HL-60/S4 treated with retinoic acid at 250 ng/mL for 4 days and 3 days (cell line): ENCODE measurements around the gene MSANTD2.

Experiments
- in situ Hi-C: fragments of 300-500 bp; cut with MboI; formaldehyde crosslinking; loops from 2 replicates; pipeline ENCODE4 v1.7.0; 2022; ENCODE audit warnings: low sequenced_read_pairs

MSANTD2 gene

GRCh38 chr11:124740277-124740882 lies 59.8 kb downstream of the MSANTD2 start:
- in situ Hi-C loops = no loop called here

GRCh38 chr11:124739479-124740276 lies 60.5 kb downstream of the MSANTD2 start, which contains the start of gene NRGN:
TSS of gene NRGN (plus strand) at chr11:124739942. CDS start at chr11:124740085, 143 bp downstream.
- in situ Hi-C loops = no loop called here

GRCh38 chr11:124738713-124739478 lies 61.3 kb downstream of the MSANTD2 start:
- in situ Hi-C loops = no loop called here

GRCh38 chr11:124737638-124738305 lies 62.4 kb downstream of the MSANTD2 start:
- in situ Hi-C loops = no loop called here

- in situ Hi-C loops = no loop called here
These were observed 63.5 kb downstream of the MSANTD2 start for GRCh38 chr11:124736736-124737135.

- in situ Hi-C loops = no loop called here
These were observed 68.0 kb downstream of the MSANTD2 start for GRCh38 chr11:124732230-124732629.

- in situ Hi-C loops = no loop called here
These were observed 70.6 kb downstream of the MSANTD2 start for GRCh38 chr11:124729571-124729970.

GRCh38 chr11:124728134-124728533 lies 72.1 kb downstream of the MSANTD2 start:
- in situ Hi-C loops = no loop called here

GRCh38 chr11:124727474-124727873 lies 72.7 kb downstream of the MSANTD2 start:
- in situ Hi-C loops = no loop called here

GRCh38 chr11:124725719-124726105 lies 74.5 kb downstream of the MSANTD2 start:
- in situ Hi-C loops = no loop called here

- in situ Hi-C loops = no loop called here
These were observed 75.1 kb downstream of the MSANTD2 start for GRCh38 chr11:124724979-124725718.

GRCh38 chr11:124722176-124722575 lies 78.0 kb downstream of the MSANTD2 start:
- in situ Hi-C loops = no loop called here

GRCh38 chr11:124719534-124719933 lies 80.7 kb downstream of the MSANTD2 start:
- in situ Hi-C loops = no loop called here

- in situ Hi-C loops = no loop called here
These were observed 81.4 kb downstream of the MSANTD2 start for GRCh38 chr11:124718801-124719200.

- in situ Hi-C loops = no loop called here
These were observed 82.2 kb downstream of the MSANTD2 start for GRCh38 chr11:124717786-124718651.

- in situ Hi-C loops = no loop called here
These were observed 82.8 kb downstream of the MSANTD2 start for GRCh38 chr11:124717421-124717785.

GRCh38 chr11:124716591-124716990 lies 83.6 kb downstream of the MSANTD2 start:
- in situ Hi-C loops = no loop called here
